ENCODE measurements around the gene STARD10.

The STARD10 gene

DNA sequence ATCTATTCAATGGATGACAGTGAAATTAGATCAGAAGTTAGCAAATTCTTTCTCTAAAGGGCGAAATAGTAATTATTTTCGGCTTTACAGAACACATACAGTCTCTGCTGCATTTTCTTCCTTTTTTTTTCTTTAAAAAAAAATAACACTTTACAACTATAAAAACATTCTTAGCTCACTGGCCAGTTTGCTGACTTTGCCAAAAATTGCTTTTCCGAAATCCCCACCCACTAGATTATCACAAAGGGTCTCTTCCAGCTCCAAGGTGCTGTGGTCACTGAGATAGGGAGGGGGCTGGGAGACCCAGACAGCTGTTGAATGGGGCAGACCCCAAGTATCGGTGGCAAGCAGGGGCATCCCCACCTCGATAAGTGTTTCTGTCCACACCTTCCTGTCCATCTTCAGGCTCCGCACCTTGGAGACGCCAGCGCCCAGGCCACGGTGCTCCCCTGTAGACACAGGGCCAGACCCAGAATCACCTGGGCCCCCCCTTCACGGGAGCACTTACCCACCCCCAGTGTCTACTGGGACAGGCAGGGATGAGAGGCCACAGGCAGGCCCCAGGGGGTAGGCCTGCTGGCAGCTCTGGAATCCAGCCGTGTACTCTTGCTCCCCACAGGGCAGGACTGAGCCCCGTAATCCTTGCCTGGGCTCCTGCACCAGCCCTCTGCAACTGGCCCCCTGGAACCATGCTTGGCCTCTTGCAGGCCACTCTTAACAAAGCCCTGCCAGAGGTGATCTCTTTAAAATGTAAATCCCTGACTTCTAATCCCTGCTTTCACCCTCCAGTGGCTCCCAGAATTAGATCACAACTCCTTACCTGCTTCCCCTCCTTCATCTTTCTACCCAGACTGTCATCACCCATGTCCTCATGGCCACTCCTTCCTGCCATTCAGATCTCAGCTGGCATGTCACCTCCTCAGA, 88.1 kb downstream of the STARD10 start:
- Histone ChIP-seq H3K4me1 (ENCODE audit: low read depth, poor library complexity, severe bottlenecking) (no peaks in the 10 kb centered on the region), H3K27ac (no peak overlapping the region), H3K27me3 (ENCODE audit: insufficient read depth, low read depth) (no peaks in the 10 kb centered on the region), H2AFZ (ENCODE audit: low read depth) (no peak overlapping the region), H3K4me2 (no peak overlapping the region), H3K4me3 (IDR thresholded peaks at IDR 0.05; ENCODE audit: insufficient read depth, low read depth, low read length) (no peak overlapping the region), H4K20me1 (ENCODE audit: insufficient read depth) (no peaks in the 10 kb centered on the region), H3K36me3 (ENCODE audit: insufficient read depth) (no peaks in the 10 kb centered on the region), H3K79me2 (ENCODE audit: insufficient read depth, low read depth) (no peaks in the 10 kb centered on the region), H3K9ac (no peak overlapping the region)
- TF ChIP-seq, protein P1, sequence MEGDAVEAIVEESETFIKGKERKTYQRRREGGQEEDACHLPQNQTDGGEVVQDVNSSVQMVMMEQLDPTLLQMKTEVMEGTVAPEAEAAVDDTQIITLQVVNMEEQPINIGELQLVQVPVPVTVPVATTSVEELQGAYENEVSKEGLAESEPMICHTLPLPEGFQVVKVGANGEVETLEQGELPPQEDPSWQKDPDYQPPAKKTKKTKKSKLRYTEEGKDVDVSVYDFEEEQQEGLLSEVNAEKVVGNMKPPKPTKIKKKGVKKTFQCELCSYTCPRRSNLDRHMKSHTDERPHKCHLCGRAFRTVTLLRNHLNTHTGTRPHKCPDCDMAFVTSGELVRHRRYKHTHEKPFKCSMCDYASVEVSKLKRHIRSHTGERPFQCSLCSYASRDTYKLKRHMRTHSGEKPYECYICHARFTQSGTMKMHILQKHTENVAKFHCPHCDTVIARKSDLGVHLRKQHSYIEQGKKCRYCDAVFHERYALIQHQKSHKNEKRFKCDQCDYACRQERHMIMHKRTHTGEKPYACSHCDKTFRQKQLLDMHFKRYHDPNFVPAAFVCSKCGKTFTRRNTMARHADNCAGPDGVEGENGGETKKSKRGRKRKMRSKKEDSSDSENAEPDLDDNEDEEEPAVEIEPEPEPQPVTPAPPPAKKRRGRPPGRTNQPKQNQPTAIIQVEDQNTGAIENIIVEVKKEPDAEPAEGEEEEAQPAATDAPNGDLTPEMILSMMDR (conservative IDR thresholded peaks at IDR 0.05; ENCODE audit: low read depth, low read length): no peak

DNA sequence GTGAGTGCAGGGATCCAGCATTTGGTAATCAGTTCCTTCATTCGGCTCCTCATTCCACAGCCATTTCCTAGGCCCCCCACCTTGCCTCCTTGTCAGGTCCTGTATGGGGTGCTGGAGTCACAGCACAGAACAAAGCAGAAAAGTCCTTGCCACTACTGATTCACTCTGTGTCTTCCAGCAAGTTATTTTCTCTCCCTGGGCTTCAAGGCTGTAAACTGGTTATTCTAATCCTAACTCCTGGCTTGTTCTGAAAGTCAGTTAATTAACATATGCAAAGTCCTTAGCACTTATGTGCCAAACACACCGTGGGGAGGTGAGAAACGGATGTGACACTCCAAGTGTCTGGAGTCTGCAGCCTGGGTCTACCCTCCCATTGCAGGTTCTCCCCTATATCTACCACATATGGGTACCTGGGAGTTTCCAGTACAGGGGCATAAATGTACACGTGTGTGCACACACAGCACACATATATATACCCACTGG, 89.0 kb downstream of the STARD10 start:
- TF ChIP-seq, protein P1 (conservative IDR thresholded peaks at IDR 0.05; ENCODE audit: low read depth, low read length): no peak

More for the DNA sequence above, 89.0 kb downstream of the STARD10 start:
- Histone ChIP-seq H3K4me2 (no peak overlapping the region), H3K36me3 (ENCODE audit: insufficient read depth) (no peaks in the 10 kb centered on the region), H3K4me3 (IDR thresholded peaks at IDR 0.05; ENCODE audit: insufficient read depth, low read depth, low read length) (no peak overlapping the region), H2AFZ (ENCODE audit: low read depth) (no peak overlapping the region), H3K27me3 (ENCODE audit: insufficient read depth, low read depth) (no peaks in the 10 kb centered on the region), H4K20me1 (ENCODE audit: insufficient read depth) (no peaks in the 10 kb centered on the region), H3K4me1 (ENCODE audit: low read depth, poor library complexity, severe bottlenecking) (no peaks in the 10 kb centered on the region), H3K79me2 (ENCODE audit: insufficient read depth, low read depth) (no peaks in the 10 kb centered on the region), H3K9ac (no peak overlapping the region), H3K27ac (no peak overlapping the region)
